Endothelial cell of umbilical vein (primary cell): ENCODE results near the gene GAS2L2. TPM values are rescaled to one million over a fixed set of nuclear protein-coding genes. Genes with fewer than 3 reads are reported as not detected.
"Not testable (repeated sequence)": the region's sequence is repeated elsewhere in the genome, so short reads cannot be mapped to it uniquely, and the experiment has no call there.

Source experiments
- BruUV-seq: library from RNA; stranded (reverse); fragments of 400-500 nt; replicated peaks from 2 replicates; lab custom pipeline; 2021; lab: Mats Ljungman, UMichigan
- CTCF ChIA-PET: fragments of 300-600, 350-600 bp; sonication (Branson Sonifier 250); formaldehyde crosslinking; loops from one replicate; lab custom pipeline; 2021; ENCODE audit warnings: antibody characterized with exemption, inconsistent platforms; lab: Charles Lee
- POLR2A ChIA-PET: fragments of 300-600, 350-600 bp; sonication (Branson Sonifier 250); formaldehyde crosslinking; loops from one replicate; lab custom pipeline; 2021; ENCODE audit warnings: antibody characterized with exemption, inconsistent platforms; lab: Charles Lee
- DNase-seq: peaks from one replicate; pipeline ENCODE4 v3.0.0-alpha.2; 2011; ENCODE audit warnings: low read depth, low spot score
- FAIRE-seq: peaks from 2 replicates; lab custom pipeline; 2011; peaks lifted over from hg19 to GRCh38; lab: Jason Lieb, UNC
- H2AFZ ChIP-seq: 2 replicates; pipeline ENCODE4 v1.6.0; 2012; ENCODE audit warnings: low read depth, low read length, control low read depth, inconsistent platforms
- H3K27ac ChIP-seq: 2 replicates; pipeline ENCODE4 v1.5.1; 2011; ENCODE audit warnings: low read depth, mild to moderate bottlenecking, control low read depth, low read length, moderate library complexity; ENCODE audit not compliant: insufficient read depth
- H3K27me3 ChIP-seq, 2 experiments: 2 replicates each; pipeline versions ENCODE4 v1.6.0 to v1.6.1; 2011; ENCODE audit warnings: low read length in 2 of 2, mixed read lengths in 1 of 2; ENCODE audit not compliant: control insufficient read depth in 2 of 2, insufficient read depth in 2 of 2
- H3K36me3 ChIP-seq, 2 experiments: 2 replicates in 1 of 2; 3 replicates in 1 of 2; pipeline ENCODE4 v1.5.1; 2011; ENCODE audit warnings: low read length in 2 of 2, mild to moderate bottlenecking in 1 of 2, moderate library complexity in 1 of 2; ENCODE audit not compliant: control insufficient read depth in 2 of 2, insufficient read depth in 2 of 2; ENCODE audit errors: extremely low read depth in 1 of 2
- H3K4me1 ChIP-seq: 3 replicates; pipeline ENCODE4 v1.5.1; 2011; ENCODE audit warnings: mild to moderate bottlenecking, low read length; ENCODE audit not compliant: control insufficient read depth, insufficient read depth; ENCODE audit errors: extremely low read depth
- H3K4me2 ChIP-seq: 2 replicates; pipeline ENCODE4 v1.6.1; 2011; ENCODE audit warnings: low read length, control low read depth, mixed read lengths; ENCODE audit not compliant: insufficient read depth
- H3K4me3 ChIP-seq, 3 experiments: fragments of 200-600 bp in 1 of 3; sonication (generic), shearing (Covaris generic) in 1 of 3; replicated peaks in 1 of 3; 2 replicates each; pipeline ENCODE4 v1.5.1; 2011 to 2016; ENCODE audit warnings: control low read depth in 3 of 3, low read length in 3 of 3, mild to moderate bottlenecking in 2 of 3, inconsistent platforms in 1 of 3, low read depth in 1 of 3, moderate library complexity in 1 of 3; ENCODE audit not compliant: insufficient read depth in 1 of 3
- H3K79me2 ChIP-seq: 2 replicates; pipeline ENCODE4 v1.6.0; 2012; ENCODE audit warnings: low read length, inconsistent platforms; ENCODE audit not compliant: control insufficient read depth, insufficient read depth
- H3K9ac ChIP-seq: replicated peaks from 2 replicates; pipeline ENCODE3; 2011; ENCODE audit warnings: low read length, control low read depth; ENCODE audit not compliant: insufficient read depth; ENCODE audit errors: extremely low read depth
- H3K9me1 ChIP-seq: replicated peaks from 3 replicates; pipeline ENCODE4 v1.6.0; 2011; ENCODE audit warnings: mild to moderate bottlenecking, low read length; ENCODE audit not compliant: control insufficient read depth, insufficient read depth; ENCODE audit errors: extremely low read depth
- H3K9me3 ChIP-seq: replicated peaks from 2 replicates; pipeline ENCODE4 v1.5.1; 2012; ENCODE audit warnings: low read length, inconsistent platforms; ENCODE audit not compliant: control insufficient read depth, insufficient read depth
- H4K20me1 ChIP-seq: replicated peaks from 2 replicates; pipeline ENCODE3; 2011; ENCODE audit warnings: mild to moderate bottlenecking, low read length; ENCODE audit not compliant: control insufficient read depth, insufficient read depth; ENCODE audit errors: extremely low read depth
- CTCF ChIP-seq, 2 donors: IDR thresholded peaks; 1 replicate in 1 of 2; 2 replicates in 1 of 2; pipeline ENCODE4 v1.5.1; 2011; ENCODE audit warnings: low read length in 2 of 2, mild to moderate bottlenecking in 2 of 2, moderate library complexity in 2 of 2, control low read depth in 1 of 2, inconsistent platforms in 1 of 2, low read depth in 1 of 2; ENCODE audit not compliant: insufficient read depth in 1 of 2; ENCODE audit errors: extremely low read depth in 1 of 2
- EZH2 ChIP-seq: IDR thresholded peaks from 2 replicates; pipeline ENCODE4 v1.6.1; 2012; ENCODE audit warnings: borderline replicate concordance, low read depth, mild to moderate bottlenecking, moderate library complexity, low read length, inconsistent platforms; ENCODE audit not compliant: severe bottlenecking
- FOS ChIP-seq: IDR thresholded peaks from 2 replicates; pipeline ENCODE4 v1.6.1; 2011; ENCODE audit warnings: mild to moderate bottlenecking, low read length, moderate library complexity, borderline replicate concordance; ENCODE audit not compliant: insufficient read depth
- GATA2 ChIP-seq: IDR thresholded peaks from 2 replicates; pipeline ENCODE4 v1.7.0; 2011; ENCODE audit warnings: low read depth, mild to moderate bottlenecking, moderate library complexity, mixed read lengths, low read length; ENCODE audit not compliant: insufficient read length, insufficient read depth
- JUN ChIP-seq: IDR thresholded peaks from 2 replicates; pipeline ENCODE4 v1.6.1; 2011; ENCODE audit warnings: borderline replicate concordance, low read depth; ENCODE audit not compliant: insufficient read length, insufficient read depth
- MAX ChIP-seq: IDR thresholded peaks from 2 replicates; pipeline ENCODE4 v1.6.1; 2011; ENCODE audit not compliant: insufficient read depth, insufficient read length
- MYC ChIP-seq: IDR thresholded peaks from one replicate; pipeline ENCODE4 v1.6.1; 2011; ENCODE audit warnings: mild to moderate bottlenecking, low read depth, low read length
- POLR2A ChIP-seq: IDR thresholded peaks from 2 replicates; pipeline ENCODE4 v1.6.1; 2012; ENCODE audit warnings: low read depth, mild to moderate bottlenecking, control low read depth, low read length
- POLR2AphosphoS5 ChIP-seq: IDR thresholded peaks from 2 replicates; pipeline ENCODE4 v1.6.1; 2012; ENCODE audit warnings: low read depth, mild to moderate bottlenecking, control low read depth, low read length, moderate library complexity; ENCODE audit not compliant: insufficient read depth
- dilution Hi-C: fragments of 300-500 bp; cut with MboI; formaldehyde crosslinking; loops from one replicate; pipeline ENCODE4 v1.15.0; 2019; ENCODE audit warnings: low sequenced_read_pairs; ENCODE audit not compliant: extremely low pct_ligation_motif_present
- intact Hi-C: fragments of 100-400 bp; cut with micrococcal nuclease; formaldehyde crosslinking; loops from one replicate; pipeline ENCODE4 v1.10.0; 2022
- polyA plus RNA-seq, 4 experiments: library from polyadenylated mRNA; depleted of rRNA in 3 of 4; stranded (reverse) in 3 of 4; unstranded in 1 of 4; fragments of >200 nt; gene quantifications; 2 replicates each; pipeline versions ENCODE4 v1.2.1 to v1.2.3, GENCODE V29; 2011 to 2012; ENCODE audit warnings: missing spikeins in 1 of 4
- total RNA-seq: library from RNA; stranded (reverse); gene quantifications from 2 replicates; pipeline ENCODE4 v1.2.3, GENCODE V29; 2021

Gene GAS2L2
- total and polyA plus RNA-seq, 2 donors (not counting 3 experiments of a cell fraction or from before 2014, with no cell fraction given), result not detected

- Histone ChIP-seq H3K79me2 (no peaks in the 10 kb centered on the region), H3K36me3 (peaks cover 3 to 5% of the 10 kb centered on the region in 2 experiments), H3K27me3 (no peaks in the 10 kb centered on the region), H3K9ac (no peak overlapping the region), H3K4me3 (no peak overlapping the region), H3K27ac (no peak overlapping the region), H3K9me1 (no peaks in the 10 kb centered on the region), H3K4me1 (no peaks in the 10 kb centered on the region), H2AFZ (no peak overlapping the region), H4K20me1 (no peaks in the 10 kb centered on the region), H3K9me3 (no peaks in the 10 kb centered on the region), H3K4me2 (no peak overlapping the region)
- dilution Hi-C loops (no loop called here), intact Hi-C loops (no loop called here)
- POLR2A ChIA-PET, result no interaction called here
- FAIRE-seq (no peak), DNase-seq (no peak)
- TF ChIP-seq GATA2, result no peak
- TF ChIP-seq EZH2, result no peak
- TF ChIP-seq FOS, result no peak
- TF ChIP-seq MYC, result no peak
- no peak for TF ChIP-seq POLR2A
- TF ChIP-seq JUN, result no peak
- TF ChIP-seq MAX, result no peak
- TF ChIP-seq CTCF (IDR thresholded peaks at IDR 0.05; ENCODE audit: extremely low read depth in 1 of 2, insufficient read depth in 1 of 2, low read depth in 1 of 2, low read length in 2 of 2), result no peak
- TF ChIP-seq POLR2AphosphoS5, result no peak
- CTCF ChIA-PET, result interaction anchor here (0.8 to 1.8 kb wide), 2 partner anchors 42 to 166 kb away, joined by 3 to 5 read pairs; no protein-coding TSS in a partner anchor
- BruUV-seq, result no TSS peak
Observed at GRCh38 chr17:35705230-35705629, 47.8 kb downstream of the GAS2L2 start.

DNA sequence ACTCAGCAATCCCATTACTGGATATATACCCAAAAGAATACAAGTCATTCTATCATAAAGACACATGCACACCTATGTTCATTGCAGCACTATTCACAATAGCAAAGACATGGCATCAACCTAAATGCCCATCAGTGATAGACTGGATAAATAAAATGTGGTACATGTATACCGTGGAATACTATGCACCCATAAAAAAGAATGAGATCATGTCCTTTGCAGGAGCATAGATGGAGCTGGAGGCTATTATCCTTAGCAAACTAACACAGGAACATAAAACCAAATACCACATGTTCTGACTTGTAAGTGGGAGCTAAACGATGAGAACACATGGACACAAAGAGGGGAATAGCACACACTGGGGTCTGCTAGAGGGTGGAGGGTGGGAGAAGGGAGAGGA, 49.7 kb downstream of the GAS2L2 start:
- BruUV-seq, H3K4me3 ChIP-seq, H3K4me1 ChIP-seq, DNase-seq, dilution Hi-C loops, H3K27me3 ChIP-seq, POLR2A ChIA-PET, FAIRE-seq, H3K36me3 ChIP-seq, H3K79me2 ChIP-seq, H3K4me2 ChIP-seq, H3K27ac ChIP-seq, H3K9ac ChIP-seq, H3K9me3 ChIP-seq, H4K20me1 ChIP-seq, H3K9me1 ChIP-seq, intact Hi-C loops, H2AFZ ChIP-seq: not testable (repeated sequence)
- CTCF ChIA-PET, result interaction anchor here (0.6 to 1.9 kb wide), 4 partner anchors 9 to 61 kb away, joined by 3 to 5 read pairs (median 4); no protein-coding TSS in a partner anchor
